ENCODE results near the gene SYT1.

- TF ChIP-seq, protein P1, sequence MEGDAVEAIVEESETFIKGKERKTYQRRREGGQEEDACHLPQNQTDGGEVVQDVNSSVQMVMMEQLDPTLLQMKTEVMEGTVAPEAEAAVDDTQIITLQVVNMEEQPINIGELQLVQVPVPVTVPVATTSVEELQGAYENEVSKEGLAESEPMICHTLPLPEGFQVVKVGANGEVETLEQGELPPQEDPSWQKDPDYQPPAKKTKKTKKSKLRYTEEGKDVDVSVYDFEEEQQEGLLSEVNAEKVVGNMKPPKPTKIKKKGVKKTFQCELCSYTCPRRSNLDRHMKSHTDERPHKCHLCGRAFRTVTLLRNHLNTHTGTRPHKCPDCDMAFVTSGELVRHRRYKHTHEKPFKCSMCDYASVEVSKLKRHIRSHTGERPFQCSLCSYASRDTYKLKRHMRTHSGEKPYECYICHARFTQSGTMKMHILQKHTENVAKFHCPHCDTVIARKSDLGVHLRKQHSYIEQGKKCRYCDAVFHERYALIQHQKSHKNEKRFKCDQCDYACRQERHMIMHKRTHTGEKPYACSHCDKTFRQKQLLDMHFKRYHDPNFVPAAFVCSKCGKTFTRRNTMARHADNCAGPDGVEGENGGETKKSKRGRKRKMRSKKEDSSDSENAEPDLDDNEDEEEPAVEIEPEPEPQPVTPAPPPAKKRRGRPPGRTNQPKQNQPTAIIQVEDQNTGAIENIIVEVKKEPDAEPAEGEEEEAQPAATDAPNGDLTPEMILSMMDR (IDR thresholded peaks at IDR 0.05), result no peak
- no peak for TF ChIP-seq EP300 (IDR thresholded peaks at IDR 0.05)
These were observed 264.4 kb downstream of the SYT1 start for GRCh38 chr12:79128956-79129355.
